ENCODE measurements around the gene CFAP52.

DNA sequence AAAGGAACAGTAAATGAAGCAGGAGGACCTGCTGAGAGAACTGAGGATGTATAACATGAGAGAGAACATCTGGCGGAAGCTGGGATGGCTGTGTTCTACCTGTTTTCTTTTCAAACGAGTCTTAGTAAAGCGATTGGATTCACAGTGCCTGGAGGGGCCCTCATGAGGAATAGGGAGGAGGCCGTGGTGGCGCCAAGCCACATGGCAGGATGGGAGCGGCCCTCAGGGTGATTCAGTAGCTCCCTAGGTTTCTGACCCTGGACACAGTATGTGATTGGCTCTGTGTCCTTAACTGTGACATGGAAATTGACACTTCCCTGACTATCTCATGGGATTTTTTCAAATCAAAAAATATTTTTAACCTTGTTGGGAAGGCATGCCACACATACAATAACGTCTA is 101.0 kb downstream of the CFAP52 start:
- TF ChIP-seq FOXP2 (optimal IDR thresholded peaks at IDR 0.05; ENCODE audit: control extremely low read depth, extremely low read length, insufficient read depth) (no peak), POLR2AphosphoS5 (IDR thresholded peaks at IDR 0.05; ENCODE audit: borderline replicate concordance, low read depth, low read length) (no peak)
